ENCODE data around the gene TOP1.

TOP1 gene

GRCh38 chr20:41133709-41134361 is 105.2 kb downstream of the TOP1 start:
- peak; percentile 58 for DNase-seq

- DNase-seq = no peak
Observed at GRCh38 chr20:41134362-41135186, 106.0 kb downstream of the TOP1 start.

- peak; percentile 65 for DNase-seq
Observed at GRCh38 chr20:41135187-41135887, 106.7 kb downstream of the TOP1 start.

GRCh38 chr20:41135888-41136679 is 107.5 kb downstream of the TOP1 start:
- no peak for DNase-seq

GRCh38 chr20:41136680-41137613 is 108.3 kb downstream of the TOP1 start, which contains the start of gene PLCG1:
PLCG1 (plus strand) TSS chr20:41137543; CDS start chr20:41137642, 99 bp downstream.
- DNase-seq = peak; percentile 86

GRCh38 chr20:41137614-41138474 is 109.2 kb downstream of the TOP1 start:
- DNase-seq = no peak

- DNase-seq = no peak
Observed at GRCh38 chr20:41138475-41139226, 110.0 kb downstream of the TOP1 start.

- no peak for DNase-seq
Observed at GRCh38 chr20:41139227-41140093, 110.8 kb downstream of the TOP1 start.

GRCh38 chr20:41140226-41141133 is 111.9 kb downstream of the TOP1 start:
- no peak for DNase-seq

- DNase-seq = peak; percentile 30
Observed at GRCh38 chr20:41141153-41141815, 112.7 kb downstream of the TOP1 start.

GRCh38 chr20:41142245-41142644 is 113.6 kb downstream of the TOP1 start:
- DNase-seq = peak; percentile 32

GRCh38 chr20:41142919-41143318 is 114.3 kb downstream of the TOP1 start:
- DNase-seq = peak; percentile 36

GRCh38 chr20:41143354-41143753 is 114.7 kb downstream of the TOP1 start:
- no peak for DNase-seq

GRCh38 chr20:41145317-41145716 is 116.7 kb downstream of the TOP1 start:
- DNase-seq = no peak

GRCh38 chr20:41145821-41146620 is 117.4 kb downstream of the TOP1 start:
- no peak for DNase-seq

- no peak for DNase-seq
Observed at GRCh38 chr20:41147767-41148191, 119.2 kb downstream of the TOP1 start.
